ENCODE results near the gene PPDPF. TPM values are rescaled to one million over a fixed set of nuclear protein-coding genes. Genes with fewer than 3 reads are reported as not detected.

PPDPF gene, protein sequence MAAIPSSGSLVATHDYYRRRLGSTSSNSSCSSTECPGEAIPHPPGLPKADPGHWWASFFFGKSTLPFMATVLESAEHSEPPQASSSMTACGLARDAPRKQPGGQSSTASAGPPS
- 58.4 and 133 TPM in 2 replicates for total RNA-seq

DNA sequence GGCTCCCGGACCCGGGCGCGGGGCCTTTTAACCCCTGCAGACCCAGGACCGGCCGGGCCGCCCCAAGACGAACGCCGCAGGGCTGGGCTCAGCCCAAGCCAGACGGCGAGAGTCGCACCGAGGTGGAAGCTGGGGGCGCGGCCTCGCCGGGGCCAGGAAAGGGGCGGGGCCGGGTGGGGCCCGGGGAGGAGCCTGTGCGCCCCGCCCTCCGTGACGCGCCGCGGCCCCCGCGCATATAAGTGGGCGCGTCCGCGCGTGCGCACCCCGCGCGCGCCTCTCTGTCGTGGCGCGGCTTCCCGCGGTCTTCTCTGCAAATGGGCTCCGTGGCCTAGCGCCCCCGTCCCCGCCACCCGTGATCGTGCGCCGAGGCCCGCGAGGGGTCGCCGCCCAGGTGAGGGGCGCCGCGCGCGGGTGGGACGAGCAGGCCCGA is at the start of gene PPDPF:
Gene PPDPF, plus strand, starts transcription at position 262 of the 430 bp plus-strand sequence. CDS start 544 bp downstream, outside the sequence.

DNA sequence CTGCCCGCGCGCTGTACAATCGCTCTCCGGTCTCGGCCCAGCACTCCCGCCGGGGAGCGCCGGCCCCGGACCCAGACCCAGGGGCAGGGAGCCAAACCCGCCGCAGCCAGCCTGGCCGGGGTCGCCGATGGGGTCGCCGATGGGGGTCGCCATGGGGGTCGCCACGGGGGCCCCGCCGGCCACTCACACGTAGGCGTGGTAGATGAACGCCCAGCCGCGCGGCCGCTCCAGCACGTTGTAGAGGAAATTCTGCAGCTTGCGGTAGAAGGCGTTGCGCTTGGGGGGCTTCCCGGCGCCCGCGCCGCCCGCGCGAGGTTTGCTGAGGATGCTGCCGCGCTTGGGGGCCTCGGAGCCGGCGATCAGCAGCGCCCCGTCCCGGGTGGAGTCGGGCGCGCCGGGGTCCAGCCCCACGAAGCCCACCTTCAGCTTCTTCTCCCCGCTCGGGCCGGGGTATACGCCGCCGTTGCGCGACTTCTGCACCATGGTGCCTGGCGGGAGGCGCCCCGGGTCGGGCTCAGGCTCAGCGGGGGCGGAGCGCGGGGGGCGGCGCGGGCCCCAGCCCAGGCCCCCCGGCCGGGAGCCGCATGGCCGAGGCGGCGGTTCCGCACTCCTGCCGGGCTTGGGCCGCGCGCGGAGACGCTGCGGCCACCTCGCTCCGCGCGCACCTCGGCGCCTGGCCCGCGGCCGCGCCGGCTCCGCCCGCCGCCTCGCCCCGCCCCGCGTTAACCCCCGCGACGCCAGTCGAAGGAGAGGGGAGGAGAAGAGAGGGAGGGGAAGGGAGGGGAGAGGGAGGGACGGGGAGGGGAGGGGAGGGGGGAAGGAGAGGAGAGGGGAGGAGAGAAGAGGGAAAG is 48.4 kb upstream of the PPDPF start, which contains the start of gene KCNQ2:
Gene KCNQ2, minus strand, starts transcription at position 675 of the 851 bp plus-strand sequence. Its CDS starts 192 bp downstream, at position 483.

DNA sequence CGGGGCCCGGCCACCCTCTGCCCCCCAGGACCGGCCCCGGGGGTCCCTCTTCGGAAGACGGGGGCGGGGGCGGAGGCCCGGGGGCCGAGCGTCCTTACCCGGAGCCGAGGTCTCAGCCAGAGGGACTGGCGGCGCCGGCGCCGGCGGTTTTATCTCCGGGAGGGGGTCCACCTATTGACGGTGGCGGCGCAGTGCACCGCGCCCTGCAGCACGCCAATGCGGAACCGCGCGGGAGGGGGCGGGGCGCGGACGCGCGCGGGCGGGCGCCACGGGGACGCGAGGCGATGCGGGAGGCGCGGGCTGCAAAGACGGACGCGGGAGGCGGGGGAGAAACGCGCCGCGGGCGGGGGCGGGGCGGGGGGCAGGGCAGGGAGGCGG is 21.6 kb upstream of the PPDPF start, which contains the start of gene EEF1A2:
Gene EEF1A2, minus strand, starts transcription at position 124 of the 378 bp plus-strand sequence. CDS start 1,320 bp downstream, outside the sequence.

DNA sequence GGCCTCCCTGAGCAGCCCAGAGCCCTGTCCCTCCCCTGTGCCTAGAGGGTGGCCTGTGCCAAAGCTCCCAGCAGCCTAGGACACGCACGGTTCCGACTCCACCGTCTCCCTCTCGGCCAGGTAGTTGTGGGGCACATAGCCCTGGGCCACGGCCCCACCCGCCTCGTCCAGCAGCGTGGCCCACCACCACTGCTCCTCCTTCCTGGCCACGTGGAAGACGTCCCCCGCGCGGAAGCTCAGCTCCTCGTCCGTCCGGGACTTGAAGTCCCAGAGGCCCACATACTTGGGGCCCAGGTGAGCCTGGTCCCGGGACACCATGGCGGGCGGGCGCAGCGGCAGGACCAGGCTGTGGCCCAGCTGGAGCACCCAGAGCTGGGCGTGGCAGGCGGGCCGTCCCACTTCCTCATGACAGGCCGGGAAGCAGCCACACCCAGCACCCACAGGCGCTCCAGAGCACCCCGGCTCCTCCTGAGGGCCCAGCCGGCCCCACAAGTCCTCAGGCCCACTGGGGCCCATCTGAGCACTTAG is 16.5 kb downstream of the PPDPF start, which contains the start of gene PTK6:
Gene PTK6, minus strand, starts transcription at position 380 of the 528 bp plus-strand sequence. Its CDS starts 62 bp downstream, at position 318.

DNA sequence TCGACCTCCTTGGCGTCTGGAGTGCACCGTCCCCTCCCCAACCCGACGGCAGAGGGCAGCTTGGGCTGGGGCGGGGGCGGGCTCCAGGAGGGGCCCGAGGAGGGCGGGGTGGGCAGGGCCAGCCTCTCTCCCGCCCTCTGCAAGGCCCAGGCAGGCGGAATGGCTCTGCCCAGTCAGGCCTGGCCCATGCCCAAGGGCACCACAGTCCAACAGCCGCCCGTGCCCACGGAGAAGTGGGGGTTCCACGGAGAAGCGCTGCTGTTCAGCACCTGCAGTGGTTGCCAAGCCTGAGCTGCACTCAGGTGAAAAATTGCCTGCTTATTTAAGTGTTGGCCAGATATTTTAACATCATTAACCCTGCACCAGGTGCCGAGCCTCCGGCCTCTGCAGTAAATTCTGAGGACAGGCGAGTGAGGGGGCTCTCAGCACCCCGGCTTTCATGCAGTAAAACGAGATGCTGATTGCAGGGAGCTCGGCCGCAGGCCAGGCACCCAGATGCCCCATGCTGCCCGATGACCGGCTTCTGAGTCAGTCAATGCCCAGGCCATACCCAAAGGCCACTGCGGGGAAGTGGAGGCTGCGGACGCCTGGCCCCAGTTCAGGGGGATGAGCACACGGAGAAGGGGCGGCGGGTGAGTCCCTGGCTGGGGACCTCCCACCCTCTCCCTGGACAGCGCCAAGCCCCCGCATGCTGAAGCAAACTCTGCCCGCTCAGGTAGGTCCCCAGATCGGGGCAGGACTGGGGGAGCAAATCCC is 27.3 kb downstream of the PPDPF start, which contains the start of gene SRMS:
Gene SRMS, minus strand, starts transcription at position 25 of the 756 bp plus-strand sequence. CDS start 286 bp downstream, outside the sequence.

DNA sequence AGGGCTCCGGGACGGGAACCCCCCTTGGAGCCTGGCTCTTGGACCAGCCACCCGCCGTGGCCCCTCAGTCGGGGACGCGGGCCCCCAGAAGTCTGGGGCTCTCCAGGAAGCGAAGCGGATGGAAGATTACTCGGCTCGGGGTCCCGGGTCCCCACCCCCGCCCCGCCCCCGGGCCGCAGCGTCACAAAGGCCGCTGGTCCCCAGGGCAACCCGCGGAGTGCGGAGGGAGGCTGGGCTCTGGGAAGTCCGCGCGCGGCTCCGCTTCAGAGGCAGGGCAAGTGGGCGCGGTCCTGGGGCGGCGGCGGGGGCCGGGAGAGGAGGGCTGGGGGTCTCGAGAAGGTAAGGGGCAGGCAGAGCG is 33.3 kb downstream of the PPDPF start, which contains the start of gene FNDC11:
Gene FNDC11, plus strand, starts transcription at position 227 of the 358 bp plus-strand sequence. CDS start 1,505 bp downstream, outside the sequence.

Other genes with a start within 250 kb of the PPDPF start
- 45.1 and 49.0 TPM in 2 replicates for gene ARFGAP1, start 248.0 kb upstream of the PPDPF start, total RNA-seq
- gene COL20A1, start 227.6 kb upstream of the PPDPF start, total RNA-seq: under 0.01 and 0.07 TPM in 2 replicates
- gene CHRNA4, start 159.4 kb upstream of the PPDPF start, total RNA-seq: not detected in 2 replicates
- gene KCNQ2, start 48.1 kb upstream of the PPDPF start, total RNA-seq: under 0.01 TPM in 1 of 2 replicates, not detected in the other
- gene EEF1A2, start 21.7 kb upstream of the PPDPF start, total RNA-seq: 1.0 and 1.4 TPM in 2 replicates
- 35.2 and 51.9 TPM in 2 replicates for gene PTK6, start 16.6 kb downstream of the PPDPF start, total RNA-seq
- gene SRMS, start 27.0 kb downstream of the PPDPF start, total RNA-seq: 0.14 and 0.34 TPM in 2 replicates
- 0.43 and 0.68 TPM in 2 replicates for gene FNDC11, start 33.4 kb downstream of the PPDPF start, total RNA-seq
- gene HELZ2, start 53.5 kb downstream of the PPDPF start, total RNA-seq: 33.5 and 51.0 TPM in 2 replicates
- gene GMEB2, start 106.3 kb downstream of the PPDPF start, total RNA-seq: 16.1 and 17.7 TPM in 2 replicates
- gene STMN3, start 132.7 kb downstream of the PPDPF start, total RNA-seq: under 0.01 and 1.2 TPM in 2 replicates
- 5.1 and 11.7 TPM in 2 replicates for gene RTEL1, start 137.5 kb downstream of the PPDPF start, total RNA-seq
- 5.5 and 26.8 TPM in 2 replicates for gene TNFRSF6B, start 175.9 kb downstream of the PPDPF start, total RNA-seq
- gene ARFRP1, start 187.2 kb downstream of the PPDPF start, total RNA-seq: 28.7 and 51.0 TPM in 2 replicates
- gene ZGPAT, start 187.3 kb downstream of the PPDPF start, total RNA-seq: 16.7 and 16.9 TPM in 2 replicates
- gene LIME1, start 215.9 kb downstream of the PPDPF start, total RNA-seq: 1.0 and 4.3 TPM in 2 replicates
- 22.2 and 24.8 TPM in 2 replicates for gene SLC2A4RG, start 219.0 kb downstream of the PPDPF start, total RNA-seq